Measurements from ENCODE around the gene TOM1.
A peak's percentile ranks its signal among the peaks of the same experiment; 100 is the strongest.
"Not testable (repeated sequence)": the region's sequence is repeated elsewhere in the genome, so short reads cannot be mapped to it uniquely, and the experiment has no call there.

The TOM1 gene

DNA sequence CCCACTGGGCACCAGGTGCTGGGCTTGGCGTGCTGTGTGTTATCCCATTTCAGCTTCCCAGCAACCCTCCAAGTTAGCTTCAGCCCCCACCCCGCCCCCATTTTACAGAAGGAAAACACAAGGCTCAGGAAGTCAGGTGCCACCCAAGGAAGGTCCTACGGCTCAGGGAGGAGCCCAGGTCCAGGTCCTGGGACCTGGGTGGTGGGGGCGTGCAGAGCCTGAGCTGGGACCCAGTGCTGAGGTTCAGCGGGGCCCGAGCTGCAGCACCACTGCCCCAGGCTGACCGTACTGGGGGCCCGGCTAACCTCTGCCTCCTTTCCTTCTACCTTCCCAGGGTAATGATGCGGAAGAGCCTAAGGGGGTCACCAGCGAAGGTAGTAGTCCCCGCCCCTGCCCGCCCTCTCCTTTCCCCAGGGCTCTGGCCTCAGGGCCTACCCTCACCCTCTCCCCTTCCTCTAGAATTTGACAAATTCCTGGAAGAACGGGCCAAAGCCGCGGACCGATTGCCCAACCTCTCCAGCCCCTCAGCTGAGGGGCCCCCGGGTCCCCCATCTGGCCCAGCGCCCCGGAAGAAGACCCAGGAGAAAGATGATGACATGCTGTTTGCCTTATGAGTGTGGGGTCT is 47.0 kb downstream of the TOM1 start:
- DNase-seq (ENCODE audit: low read depth) = no peak

DNA sequence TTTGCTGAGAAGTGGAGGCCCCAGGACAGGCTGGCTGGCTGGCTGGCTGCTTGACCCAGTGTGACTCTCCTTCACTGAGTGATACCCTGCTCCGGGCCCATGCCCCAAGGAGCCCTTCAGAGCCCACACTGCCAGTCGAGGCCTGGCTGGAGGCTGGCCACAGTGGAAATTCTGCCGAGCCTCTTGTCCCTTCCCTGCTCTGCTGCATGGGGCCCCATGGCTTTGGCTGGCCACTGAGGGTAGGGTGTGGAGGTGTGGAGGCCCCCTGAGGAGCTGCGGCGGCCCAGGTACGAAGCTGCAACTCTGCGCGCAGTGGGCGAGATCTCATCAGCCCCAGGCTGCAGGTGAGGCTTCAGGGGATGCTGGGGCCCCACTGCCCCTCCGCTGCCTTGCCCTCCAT is 47.8 kb downstream of the TOM1 start:
- DNase-seq (ENCODE audit: low read depth) = no peak

DNA sequence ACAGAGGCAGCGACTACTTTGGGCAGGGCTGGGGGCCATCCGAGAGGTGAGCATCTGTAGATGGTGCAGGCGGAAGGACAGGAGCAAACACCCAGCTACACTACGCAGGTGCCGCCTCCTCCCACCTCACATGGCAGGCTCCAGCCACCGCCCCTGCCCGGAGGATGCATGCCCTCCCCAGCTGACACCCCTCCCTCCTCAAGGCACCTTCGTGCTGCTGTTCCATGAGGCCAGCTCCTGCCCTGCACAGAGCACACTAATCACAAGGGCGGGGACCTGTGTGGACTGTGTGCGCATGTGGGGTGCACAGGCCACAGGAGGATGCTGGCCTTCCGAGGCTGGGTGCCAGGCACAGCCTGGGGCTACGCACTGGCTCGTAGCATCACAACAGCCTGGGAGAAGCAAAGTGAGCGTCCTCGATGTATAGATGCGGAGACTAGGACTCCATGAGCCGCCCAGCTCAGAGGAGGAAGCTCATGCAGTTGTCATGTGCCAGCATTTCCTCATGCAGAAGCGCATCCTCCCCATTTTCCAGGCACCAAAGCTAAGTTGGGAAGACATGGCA is 48.4 kb downstream of the TOM1 start:
- DNase-seq (ENCODE audit: low read depth) = no peak

DNA sequence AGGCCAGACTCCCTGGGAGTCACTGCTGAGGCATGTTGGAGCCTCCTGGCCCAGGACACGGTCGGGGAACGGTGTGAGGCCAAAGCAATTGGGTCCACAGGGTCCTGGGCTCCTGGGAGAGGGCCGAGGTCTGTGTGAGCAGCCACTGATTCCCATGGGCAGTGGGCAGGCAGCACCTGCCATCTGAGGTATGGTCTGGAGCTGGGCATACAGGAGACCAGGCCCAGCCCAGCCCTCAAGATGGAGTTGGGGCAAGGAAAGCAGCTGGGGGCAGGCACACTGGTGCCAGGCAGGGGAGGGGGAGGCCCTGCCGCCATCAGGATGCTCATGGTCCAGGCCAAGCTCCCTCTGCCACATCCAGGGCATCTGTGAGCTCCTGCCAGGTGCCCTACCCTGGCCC is 49.0 kb downstream of the TOM1 start:
- no peak for DNase-seq (ENCODE audit: low read depth)

DNA sequence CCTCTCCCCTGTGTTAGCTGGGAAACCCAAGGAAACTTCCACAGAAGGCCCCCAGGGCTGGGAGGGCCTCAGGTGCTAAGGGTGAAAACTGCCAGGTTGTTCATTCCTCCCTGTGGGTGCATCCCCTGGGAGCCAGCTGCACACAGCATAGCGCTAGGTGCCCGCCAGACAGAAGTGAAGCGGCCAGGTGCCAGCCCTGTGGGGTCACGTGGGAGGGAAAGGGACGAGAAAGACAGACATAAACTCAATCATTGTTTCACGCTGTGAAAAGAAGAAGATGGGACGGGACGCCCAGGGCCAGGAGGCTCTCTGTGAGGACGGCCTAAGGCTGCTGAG is 49.6 kb downstream of the TOM1 start:
- no peak for DNase-seq (ENCODE audit: low read depth)

DNA sequence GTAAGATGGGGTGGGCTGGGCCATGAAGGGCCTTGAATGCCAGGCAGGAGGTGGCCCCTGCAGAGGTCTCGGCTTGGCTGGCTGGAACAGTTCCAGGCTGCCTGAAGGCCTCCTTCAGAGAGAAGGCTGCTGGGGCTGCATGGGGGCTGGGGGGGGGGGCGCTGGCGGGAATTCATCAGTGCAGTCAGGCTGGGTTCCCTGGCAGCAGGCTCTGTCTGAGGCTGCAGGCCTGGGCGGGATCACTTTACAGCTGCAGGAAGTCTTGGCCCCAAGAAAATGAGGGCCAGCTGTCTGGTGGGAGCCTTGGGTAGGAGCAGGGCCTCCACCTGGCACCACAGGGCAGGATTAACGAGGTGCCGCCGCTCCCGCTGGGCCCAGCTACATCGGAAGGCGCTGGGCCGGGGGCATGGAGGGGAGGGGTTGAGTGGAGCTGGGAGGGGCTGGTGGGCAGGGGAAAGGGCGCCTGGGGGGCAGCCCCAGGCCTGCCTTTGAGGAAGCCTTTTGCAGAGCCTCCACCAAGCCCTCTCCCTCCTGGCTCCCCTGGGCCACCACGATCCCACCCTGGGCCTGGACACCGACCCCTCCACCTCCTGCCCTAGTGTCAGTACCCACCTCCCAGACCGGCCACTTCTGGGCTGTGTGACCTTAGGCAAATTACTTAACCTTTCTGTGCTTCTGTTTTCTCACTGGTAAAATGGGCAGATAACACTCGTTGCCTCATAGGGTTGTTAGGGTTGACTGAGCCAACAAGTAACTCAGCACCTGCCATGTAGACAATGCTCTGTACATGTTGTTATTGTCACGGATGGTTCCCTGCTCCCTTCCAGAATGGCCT is 50.2 kb downstream of the TOM1 start:
- DNase-seq (ENCODE audit: low read depth) = no peak

DNA sequence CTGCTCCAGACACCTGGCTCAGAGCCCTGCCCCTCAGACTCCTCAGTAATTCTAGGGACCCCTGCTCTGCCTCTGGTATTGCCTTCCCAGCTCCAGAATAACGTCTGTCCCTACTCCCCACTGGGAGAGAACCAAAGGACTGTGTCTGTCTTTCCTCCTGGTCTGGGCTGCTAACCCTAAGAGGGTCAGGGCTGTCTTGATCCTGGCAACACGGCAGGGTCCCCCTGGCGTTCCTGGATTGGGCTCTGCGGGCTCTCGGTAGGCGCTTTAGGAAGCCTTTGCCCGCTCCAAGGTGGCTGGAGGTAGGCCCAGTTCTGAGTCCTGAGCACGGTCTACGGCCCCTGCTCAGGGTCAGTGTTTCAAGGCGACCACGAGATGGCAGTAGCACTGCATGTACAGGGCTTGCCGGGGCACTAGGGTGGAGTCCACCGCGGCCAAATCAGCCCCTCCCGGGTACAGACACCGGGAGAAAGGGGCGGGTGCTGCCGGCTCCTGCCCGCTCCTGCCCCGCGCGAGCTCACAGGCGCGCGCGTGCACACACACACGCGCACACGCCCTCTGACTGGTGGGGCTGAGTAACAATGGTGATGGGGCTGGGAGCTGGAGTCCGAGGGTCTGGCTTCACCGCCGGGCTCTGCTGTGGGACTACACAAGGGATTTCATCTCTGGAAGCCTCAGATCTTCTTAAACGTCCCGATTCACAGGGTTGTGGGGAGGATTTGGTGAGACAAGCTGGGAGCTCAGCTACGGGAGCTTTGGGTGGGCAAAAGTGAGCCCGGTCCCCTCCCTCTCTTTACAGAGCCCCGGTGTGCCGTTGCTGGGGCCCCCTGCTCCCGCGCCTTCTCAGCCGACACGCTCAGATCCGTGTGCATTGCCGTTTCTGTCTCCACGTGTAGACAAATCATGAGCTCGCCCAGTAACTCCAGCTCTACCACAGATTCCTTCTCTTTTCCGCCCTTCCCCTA is 51.1 kb downstream of the TOM1 start:
- DNase-seq (ENCODE audit: low read depth) = peak; percentile 72

DNA sequence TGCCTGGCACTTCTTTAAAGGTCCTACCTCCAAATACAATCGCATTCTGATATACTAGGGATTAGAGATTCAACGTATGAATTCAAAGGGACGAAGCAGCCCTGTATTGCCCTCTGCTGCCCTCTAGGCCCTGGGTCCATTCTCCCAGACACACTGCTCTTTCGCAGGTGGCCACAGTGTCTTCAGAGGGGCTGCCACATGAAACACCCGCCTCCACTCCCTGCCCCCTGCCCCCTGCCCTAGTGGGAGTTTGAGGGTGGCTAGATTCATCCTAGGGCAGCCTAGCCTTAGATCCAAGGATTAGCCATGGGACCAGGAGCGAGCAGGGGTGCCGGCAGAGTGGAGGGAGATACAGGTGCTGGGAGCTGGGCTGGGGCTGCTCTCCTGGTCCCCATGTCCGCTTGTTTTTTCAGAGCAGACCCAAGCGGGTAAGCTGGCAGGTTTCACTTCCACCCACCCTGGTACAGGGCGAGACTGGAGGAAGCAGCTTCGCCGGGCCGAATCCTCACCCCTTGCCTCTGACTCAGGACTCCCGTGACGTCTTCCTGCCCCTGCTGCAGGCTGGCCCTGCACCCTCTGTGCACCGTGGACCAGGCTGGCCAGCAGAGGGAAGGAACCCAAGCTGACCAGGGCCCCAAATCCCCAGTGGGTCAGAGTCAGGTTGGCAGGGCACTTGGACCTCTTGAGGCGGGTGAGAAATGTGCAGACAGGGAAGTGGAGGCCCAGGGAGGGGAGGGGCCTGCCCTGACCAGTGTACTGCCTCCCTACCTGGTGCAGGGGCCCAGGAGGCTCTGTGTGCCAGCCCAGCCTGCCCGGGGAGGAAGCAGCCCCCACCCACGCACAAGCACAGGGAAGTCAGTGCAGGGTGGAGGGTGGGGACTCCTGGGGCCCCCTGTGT is 52.8 kb downstream of the TOM1 start:
- peak; percentile 17 for DNase-seq (ENCODE audit: low read depth)

DNA sequence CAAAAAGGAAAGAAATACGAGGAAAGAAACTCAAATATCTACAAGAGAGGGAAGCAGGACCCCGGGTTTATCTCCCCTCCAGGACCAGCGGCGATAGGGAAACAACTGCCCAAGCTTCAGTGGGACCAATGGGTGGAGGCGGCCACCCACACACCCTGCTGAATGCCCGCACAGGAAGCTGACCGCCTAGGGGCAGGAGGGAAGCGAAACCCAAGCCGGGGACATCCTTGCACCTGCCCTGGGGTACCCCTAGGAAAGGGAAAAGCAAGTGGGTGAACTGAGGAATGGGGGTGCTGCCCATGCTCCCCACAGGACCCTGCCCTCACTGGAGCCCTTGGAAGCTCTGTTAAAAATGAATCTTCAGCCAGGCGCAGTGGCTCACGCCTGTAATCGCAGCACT is 53.6 kb downstream of the TOM1 start:
- DNase-seq (ENCODE audit: low read depth) = no peak

DNA sequence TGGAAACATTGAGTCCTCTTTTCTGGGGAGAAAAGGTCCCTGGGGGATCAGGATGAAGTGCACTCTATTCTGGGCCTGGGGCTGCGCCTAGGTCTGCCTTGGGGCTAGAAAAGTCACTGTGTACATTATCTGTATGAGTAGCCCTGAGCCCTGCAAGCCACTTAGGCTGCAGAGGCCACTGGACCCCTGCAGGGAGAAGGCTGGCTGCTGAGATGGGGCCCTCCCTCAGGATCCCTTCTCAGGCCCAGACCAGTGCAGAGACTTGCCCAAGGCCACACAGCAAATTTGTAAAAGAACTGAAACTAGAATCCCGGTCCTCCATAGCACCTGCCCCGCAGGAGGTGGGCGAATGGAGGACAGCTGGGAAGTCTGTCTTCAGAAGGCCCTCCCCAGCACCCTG is 54.4 kb downstream of the TOM1 start:
- no peak for DNase-seq (ENCODE audit: low read depth)

DNA sequence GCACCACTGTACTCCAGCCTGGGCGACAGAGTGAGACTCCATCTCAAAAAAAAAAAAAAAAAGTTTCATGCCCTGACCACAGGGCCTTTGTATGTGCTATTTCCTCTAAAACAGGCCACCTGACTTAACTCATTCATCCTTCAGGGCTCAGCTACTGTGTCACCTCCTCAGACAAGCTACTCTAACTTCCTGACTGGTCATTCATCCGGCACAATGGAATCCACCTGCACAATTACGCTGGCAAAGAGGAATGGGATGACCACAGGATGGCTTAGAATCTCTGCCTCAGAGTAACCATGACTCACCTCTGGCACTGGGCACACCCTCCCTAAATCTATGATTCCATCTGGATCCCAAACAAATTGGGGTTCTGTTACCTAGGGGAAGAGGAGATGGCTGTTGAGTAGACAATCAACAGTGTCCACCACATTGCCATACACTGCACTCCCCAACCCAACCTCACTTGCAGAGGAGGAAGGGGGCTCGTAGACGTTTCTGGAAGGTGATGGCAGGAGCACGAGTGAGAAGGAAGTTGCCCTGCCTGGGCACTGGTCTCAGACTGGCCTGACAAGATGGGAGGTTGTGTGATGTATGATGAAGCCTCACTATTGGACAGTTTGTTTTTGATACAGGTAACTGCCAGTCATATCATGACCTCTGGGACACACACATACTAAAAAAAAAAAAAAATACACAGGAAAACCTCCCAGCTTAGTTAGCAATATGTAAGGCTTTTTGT is 58.4 kb downstream of the TOM1 start:
- no peak for DNase-seq (ENCODE audit: low read depth)

DNA sequence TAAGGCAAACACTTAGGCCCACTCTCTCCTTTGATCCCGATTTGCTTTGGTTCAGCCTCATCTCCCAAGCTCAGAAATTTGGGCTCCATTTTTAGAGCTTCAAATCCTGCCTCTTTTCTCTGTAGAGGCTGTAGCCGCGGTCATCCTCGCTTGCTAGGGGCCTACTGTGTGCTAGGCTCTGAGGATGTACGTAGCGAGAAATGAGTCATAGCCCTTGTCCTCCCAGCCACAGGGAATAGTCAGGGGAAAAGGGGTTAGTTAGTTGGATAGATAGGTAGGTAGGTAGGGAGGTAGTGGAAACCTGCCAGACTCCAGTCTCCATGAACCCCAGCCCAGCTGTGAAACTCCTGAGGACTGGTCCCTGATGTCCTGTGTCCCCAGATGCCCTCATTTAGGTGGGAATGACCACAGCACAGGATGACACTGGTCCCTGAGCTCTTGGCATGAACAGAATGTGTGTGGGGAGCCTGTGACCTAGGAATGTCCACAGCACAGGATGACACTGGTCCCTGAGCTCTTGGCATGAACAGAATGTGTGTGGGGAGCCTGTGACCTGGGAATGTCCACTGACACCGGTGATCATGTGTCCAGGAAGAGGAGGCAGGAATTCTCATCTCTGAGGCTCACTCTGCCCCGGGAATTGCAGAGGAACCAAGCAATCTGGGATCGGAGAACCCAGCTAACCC is 59.8 kb downstream of the TOM1 start:
- DNase-seq (ENCODE audit: low read depth) = no peak

DNA sequence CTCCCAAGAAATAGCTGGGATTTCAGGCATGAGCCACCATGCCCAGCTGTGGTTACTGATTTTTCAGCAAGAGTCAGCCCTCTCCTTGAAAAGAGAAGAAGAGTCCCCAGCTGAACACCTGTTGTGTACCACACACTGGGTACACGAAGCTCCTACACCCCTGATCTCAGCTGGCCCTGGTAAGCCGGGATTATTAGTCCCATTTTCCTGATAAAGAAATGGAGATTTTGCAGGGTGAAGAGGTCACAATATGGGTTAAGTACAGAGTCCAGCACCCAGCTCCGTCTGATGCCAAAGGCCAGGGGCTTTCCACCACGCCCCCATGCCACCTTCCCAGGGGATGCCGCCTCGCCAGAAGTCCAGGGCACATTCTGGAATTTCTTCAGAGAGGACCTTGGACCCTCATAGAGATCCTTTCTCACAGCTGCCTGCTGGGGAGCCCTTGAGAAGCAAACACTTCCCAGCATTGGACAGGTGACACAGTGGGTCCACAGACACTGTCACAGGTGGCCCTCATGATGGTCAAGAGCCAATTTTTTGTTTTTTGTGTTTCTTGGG is 61.4 kb downstream of the TOM1 start:
- no peak for DNase-seq (ENCODE audit: low read depth)

DNA sequence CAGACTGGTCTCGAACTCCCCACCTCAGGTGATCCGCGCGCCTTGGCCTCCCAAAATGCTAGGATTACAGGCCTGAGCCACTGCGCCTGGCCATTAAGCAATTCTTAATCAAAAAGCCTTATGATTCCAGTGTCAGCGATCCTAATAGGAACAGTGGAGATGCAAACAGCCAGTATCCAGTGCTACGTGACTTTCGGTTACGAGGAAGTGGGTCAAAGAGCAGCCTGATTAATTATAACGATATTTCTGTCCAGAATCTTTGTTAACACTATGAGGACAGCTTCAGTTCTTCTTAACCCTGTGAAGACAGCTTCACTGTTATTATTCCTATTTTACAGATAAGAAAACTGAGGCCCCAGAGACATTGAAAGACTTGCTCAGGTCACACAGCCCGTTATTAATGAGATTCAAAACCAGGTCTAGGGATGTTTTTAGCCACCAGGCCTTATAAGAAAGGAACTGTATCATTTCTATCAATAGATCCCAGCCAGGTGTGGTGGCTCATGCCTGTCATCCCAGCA is 63.9 kb downstream of the TOM1 start:
- no peak for DNase-seq (ENCODE audit: low read depth)

DNA sequence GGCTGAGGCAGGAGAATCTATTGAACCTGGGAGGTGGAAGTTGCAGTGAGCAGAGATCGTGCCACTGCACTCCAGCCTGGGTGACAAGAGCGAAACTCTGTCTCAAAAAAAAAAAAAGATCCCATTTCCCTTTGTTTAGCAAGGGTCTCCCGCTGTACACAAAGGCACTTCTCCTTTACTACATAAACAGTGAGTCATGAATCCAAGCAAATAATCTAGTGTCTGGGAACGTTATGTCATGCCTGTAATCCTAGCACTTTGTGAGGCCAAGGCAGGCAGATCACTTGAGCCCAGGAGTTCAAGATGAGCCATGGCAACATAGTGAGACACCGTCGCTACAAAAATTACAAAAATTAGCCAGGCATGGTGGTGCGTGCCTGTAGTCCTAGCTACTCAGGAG is 64.5 kb downstream of the TOM1 start:
- DNase-seq (ENCODE audit: low read depth) = not testable (repeated sequence)

DNA sequence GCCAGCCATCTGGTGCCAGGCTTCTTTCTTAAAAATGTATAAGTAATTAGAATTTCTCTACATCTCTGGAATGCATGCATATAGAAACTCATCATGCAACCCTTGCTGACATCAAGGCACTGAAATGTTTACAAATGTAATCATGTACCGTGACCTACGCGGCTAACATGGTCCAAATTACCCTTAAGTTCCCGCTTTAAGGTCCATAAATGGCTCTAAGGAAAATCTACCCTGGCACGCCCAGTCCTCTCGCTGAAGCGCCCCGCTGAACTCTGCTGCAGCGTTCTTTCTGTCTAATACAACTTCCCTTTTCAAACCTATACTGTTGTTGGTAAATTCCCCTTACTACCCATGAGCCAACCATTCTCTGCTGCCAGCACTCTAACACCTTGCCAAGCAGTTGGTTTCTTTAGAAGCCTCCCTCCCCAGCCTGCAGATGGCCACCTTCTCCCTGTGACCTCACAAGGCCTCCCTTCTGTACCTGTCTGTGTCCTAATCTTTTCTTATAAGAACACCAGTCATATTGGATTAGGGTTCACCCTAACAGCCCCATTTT is 67.7 kb downstream of the TOM1 start:
- DNase-seq (ENCODE audit: low read depth) = no peak

DNA sequence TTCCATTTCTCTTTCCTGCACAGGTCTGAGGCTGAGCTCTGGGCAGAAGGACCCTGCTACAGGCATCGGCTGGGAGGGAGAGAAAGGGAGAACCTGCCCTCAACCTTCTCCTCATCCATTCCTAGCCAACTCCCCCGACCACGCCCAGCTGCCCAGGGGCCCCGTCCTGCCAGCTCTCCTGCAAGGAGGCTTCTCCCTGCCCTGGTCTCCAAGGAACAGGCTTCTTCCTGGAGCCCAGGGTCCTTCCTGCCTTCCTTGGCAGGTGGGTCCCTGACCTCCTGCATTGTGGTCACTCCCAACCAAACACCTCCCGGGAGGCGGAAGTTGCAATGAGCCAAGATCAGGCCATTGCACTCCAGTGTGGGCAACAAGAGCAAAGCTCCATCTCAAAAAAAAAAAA is 68.7 kb downstream of the TOM1 start:
- DNase-seq (ENCODE audit: low read depth) = no peak

DNA sequence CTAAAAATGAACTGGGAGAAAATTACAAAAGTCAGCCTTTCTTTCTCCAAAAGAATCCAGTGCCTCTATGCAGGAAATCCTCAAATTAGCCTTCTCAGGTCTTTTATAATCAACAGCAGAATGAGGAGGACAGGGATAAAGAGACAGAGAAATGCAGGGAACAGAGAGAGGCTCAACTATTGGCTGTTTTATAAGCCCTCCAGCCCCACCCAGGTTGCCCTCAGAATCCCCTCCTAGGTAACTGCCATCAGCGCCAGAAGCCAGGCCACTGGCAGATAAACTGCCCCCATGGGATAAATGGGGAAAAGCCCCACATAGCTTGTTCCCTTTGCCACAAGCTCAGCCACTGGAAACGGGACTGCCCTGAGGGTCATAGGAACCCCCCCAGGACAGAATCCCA is 70.3 kb downstream of the TOM1 start:
- DNase-seq (ENCODE audit: low read depth) = no peak

DNA sequence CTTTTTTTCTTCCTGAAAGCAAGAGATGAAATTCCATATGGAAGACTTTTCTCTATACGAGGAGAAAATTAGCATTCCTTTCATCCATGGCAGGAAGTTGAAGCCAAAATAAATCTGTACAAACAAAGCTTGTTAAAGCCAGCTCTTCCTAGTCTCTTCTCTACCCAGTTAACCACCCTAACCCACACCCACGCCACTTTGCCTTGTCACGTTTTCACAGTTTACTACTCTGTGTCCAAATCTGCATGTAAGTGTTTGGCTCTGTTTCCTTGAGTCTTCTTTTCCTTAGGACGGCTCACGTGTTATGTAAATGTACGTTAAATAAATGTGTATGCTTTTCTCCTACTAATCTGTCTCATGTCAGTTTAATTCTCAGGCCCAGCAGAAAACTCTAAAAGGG is 74.1 kb downstream of the TOM1 start:
- DNase-seq (ENCODE audit: low read depth) = no peak

Measured in activated T-cell treated with anti-CD3 and anti-CD28 coated beads for 1 hour (primary cell).